Measurements from ENCODE around the gene ANK3. TPM values are rescaled to one million over a fixed set of nuclear protein-coding genes. Genes with fewer than 3 reads are reported as not detected.

Gene ANK3
- polyA plus RNA-seq, 1 donor (not counting 4 experiments of a cell fraction or from before 2014, with no cell fraction given), result 8.3 TPM

DNA sequence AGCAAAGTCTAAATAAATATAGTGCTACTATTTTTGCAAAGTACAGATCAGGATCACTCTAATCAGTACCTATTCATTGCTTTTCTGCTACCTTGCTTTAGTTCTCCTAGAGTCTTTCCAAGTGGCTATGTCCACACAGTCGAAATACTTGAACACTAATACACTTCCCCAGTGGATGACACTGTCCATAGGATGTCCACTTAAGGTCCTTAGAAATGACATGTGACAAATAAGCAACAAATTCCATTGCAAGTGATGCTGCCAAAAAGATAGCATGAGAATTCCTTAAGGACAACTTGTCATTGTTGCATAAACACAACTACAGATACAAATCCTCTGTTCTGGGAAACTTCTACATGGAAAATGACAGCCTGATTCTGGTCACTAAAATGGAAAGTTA, 93.6 kb downstream of the ANK3 start:
- no peaks in the 10 kb centered on the region for H3K9me3 ChIP-seq (ENCODE audit: control insufficient read depth, low read depth, low read length)
- TF ChIP-seq, protein P1, sequence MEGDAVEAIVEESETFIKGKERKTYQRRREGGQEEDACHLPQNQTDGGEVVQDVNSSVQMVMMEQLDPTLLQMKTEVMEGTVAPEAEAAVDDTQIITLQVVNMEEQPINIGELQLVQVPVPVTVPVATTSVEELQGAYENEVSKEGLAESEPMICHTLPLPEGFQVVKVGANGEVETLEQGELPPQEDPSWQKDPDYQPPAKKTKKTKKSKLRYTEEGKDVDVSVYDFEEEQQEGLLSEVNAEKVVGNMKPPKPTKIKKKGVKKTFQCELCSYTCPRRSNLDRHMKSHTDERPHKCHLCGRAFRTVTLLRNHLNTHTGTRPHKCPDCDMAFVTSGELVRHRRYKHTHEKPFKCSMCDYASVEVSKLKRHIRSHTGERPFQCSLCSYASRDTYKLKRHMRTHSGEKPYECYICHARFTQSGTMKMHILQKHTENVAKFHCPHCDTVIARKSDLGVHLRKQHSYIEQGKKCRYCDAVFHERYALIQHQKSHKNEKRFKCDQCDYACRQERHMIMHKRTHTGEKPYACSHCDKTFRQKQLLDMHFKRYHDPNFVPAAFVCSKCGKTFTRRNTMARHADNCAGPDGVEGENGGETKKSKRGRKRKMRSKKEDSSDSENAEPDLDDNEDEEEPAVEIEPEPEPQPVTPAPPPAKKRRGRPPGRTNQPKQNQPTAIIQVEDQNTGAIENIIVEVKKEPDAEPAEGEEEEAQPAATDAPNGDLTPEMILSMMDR (optimal IDR thresholded peaks at IDR 0.05 in 1 of 3, IDR thresholded peaks at IDR 0.05 in 1 of 3, conservative IDR thresholded peaks at IDR 0.05 in 1 of 3; ENCODE audit: extremely low read depth in 1 of 3, insufficient read depth in 2 of 3, low read length in 3 of 3), result no peak
- TF ChIP-seq EZH2 (IDR thresholded peaks at IDR 0.05; ENCODE audit: low read length), result no peak
- no peak for DNase-seq (ENCODE audit: low read depth, low spot score)
- H3K9ac ChIP-seq (ENCODE audit: control insufficient read depth, extremely low read depth, insufficient read depth, low read length), result no peak overlapping the region
- dilution Hi-C loops (cut with MboI; ENCODE audit: extremely low pct_ligation_motif_present, low sequenced_read_pairs), result no loop called here
- FAIRE-seq, result no peak
- H3K27me3 ChIP-seq (ENCODE audit: control insufficient read depth, extremely low read depth, insufficient read depth, low read length), result no peaks in the 10 kb centered on the region
- H3K4me3 ChIP-seq (ENCODE audit: control insufficient read depth in 2 of 3, extremely low read depth in 1 of 3, insufficient read depth in 2 of 3, low read depth in 1 of 3, low read length in 3 of 3), result no peak overlapping the region
- no peaks in the 10 kb centered on the region for H3K9me1 ChIP-seq (ENCODE audit: control insufficient read depth, extremely low read depth, insufficient read depth, low read length)
- H3K79me2 ChIP-seq (ENCODE audit: control insufficient read depth, insufficient read depth, low read length), result no peaks in the 10 kb centered on the region
- H3K4me1 ChIP-seq (ENCODE audit: control insufficient read depth, extremely low read depth, insufficient read depth, low read length), result no peaks in the 10 kb centered on the region
- no peak overlapping the region for H3K27ac ChIP-seq (ENCODE audit: control insufficient read depth, insufficient read depth, low read length)
- H3K4me2 ChIP-seq (ENCODE audit: control insufficient read depth, extremely low read depth, insufficient read depth, low read depth, low read length), result no peak overlapping the region
- H2AFZ ChIP-seq (ENCODE audit: control insufficient read depth, low read length), result no peak overlapping the region
- no peaks in the 10 kb centered on the region for H3K36me3 ChIP-seq (ENCODE audit: control insufficient read depth in 2 of 2, extremely low read depth in 1 of 2, insufficient read depth in 2 of 2, low read length in 2 of 2)
- H4K20me1 ChIP-seq (ENCODE audit: control insufficient read depth, extremely low read depth, insufficient read depth, low read length), result no peaks in the 10 kb centered on the region

DNA sequence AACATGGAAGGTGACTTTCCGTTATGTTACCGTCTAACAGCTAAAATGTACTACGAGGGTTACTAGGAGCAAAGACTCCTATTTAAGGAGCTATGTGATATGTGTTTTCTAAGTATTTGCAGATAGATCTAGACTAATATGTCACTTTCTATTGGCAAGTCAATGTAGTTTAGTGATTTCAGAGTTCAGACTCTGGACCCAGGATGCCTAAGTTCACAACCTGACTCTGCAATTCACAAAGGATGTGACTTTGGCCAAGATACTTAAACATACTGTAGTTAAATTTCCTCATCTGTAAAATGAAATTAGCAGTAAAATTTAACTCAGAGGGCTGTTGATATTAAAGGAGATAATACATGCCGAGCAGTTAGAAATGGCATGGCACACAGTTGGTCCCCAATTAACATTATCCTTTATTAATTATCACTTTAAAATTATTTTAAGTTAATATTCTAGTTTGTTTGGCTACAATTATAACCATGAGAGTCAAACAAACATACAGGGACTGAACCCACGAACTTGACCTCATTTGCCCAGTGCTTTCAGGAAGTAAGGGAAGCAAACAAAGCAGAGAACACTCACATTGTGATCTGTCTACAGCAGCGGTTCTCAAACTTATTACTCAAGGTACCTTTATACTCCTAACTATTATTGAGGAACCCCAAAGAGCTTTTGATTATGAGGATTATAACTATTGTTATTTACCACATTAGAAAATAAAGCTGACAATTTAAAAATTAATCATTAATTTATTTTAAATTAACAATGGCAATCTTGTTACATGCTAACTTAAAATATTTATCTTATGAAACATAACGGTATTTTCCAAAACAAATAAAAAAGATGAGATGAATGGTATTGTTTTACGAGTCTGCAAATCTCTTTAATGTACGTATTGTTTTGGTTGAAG, 94.4 kb downstream of the ANK3 start:
- TF ChIP-seq EZH2 (IDR thresholded peaks at IDR 0.05; ENCODE audit: low read length), result no peak
- TF ChIP-seq, protein P1 (optimal IDR thresholded peaks at IDR 0.05 in 1 of 3, IDR thresholded peaks at IDR 0.05 in 1 of 3, conservative IDR thresholded peaks at IDR 0.05 in 1 of 3; ENCODE audit: extremely low read depth in 1 of 3, insufficient read depth in 2 of 3, low read length in 3 of 3), result no peak
- Histone ChIP-seq H3K9me3 (ENCODE audit: control insufficient read depth, low read depth, low read length) (no peaks in the 10 kb centered on the region), H4K20me1 (ENCODE audit: control insufficient read depth, extremely low read depth, insufficient read depth, low read length) (no peaks in the 10 kb centered on the region), H3K9ac (ENCODE audit: control insufficient read depth, extremely low read depth, insufficient read depth, low read length) (no peak overlapping the region), H2AFZ (ENCODE audit: control insufficient read depth, low read length) (no peak overlapping the region), H3K4me3 (ENCODE audit: control insufficient read depth in 2 of 3, extremely low read depth in 1 of 3, insufficient read depth in 2 of 3, low read depth in 1 of 3, low read length in 3 of 3) (no peak overlapping the region), H3K4me2 (ENCODE audit: control insufficient read depth, extremely low read depth, insufficient read depth, low read depth, low read length) (no peak overlapping the region), H3K9me1 (ENCODE audit: control insufficient read depth, extremely low read depth, insufficient read depth, low read length) (no peaks in the 10 kb centered on the region), H3K27me3 (ENCODE audit: control insufficient read depth, extremely low read depth, insufficient read depth, low read length) (no peaks in the 10 kb centered on the region), H3K4me1 (ENCODE audit: control insufficient read depth, extremely low read depth, insufficient read depth, low read length) (no peaks in the 10 kb centered on the region), H3K36me3 (ENCODE audit: control insufficient read depth in 2 of 2, extremely low read depth in 1 of 2, insufficient read depth in 2 of 2, low read length in 2 of 2) (no peaks in the 10 kb centered on the region), H3K27ac (ENCODE audit: control insufficient read depth, insufficient read depth, low read length) (no peak overlapping the region), H3K79me2 (ENCODE audit: control insufficient read depth, insufficient read depth, low read length) (no peaks in the 10 kb centered on the region)
- FAIRE-seq, result no peak
- dilution Hi-C loops (cut with MboI; ENCODE audit: extremely low pct_ligation_motif_present, low sequenced_read_pairs), result no loop called here
- DNase-seq (ENCODE audit: low read depth, low spot score), result no peak

All from keratinocyte (primary cell).